ENCODE data around the gene DLL4. TPM values are rescaled to one million over a fixed set of nuclear protein-coding genes. Genes with fewer than 3 reads are reported as not detected.
A peak's percentile ranks its signal among the peaks of the same experiment; 100 is the strongest.

DLL4 gene
- total and polyA plus RNA-seq, 2 experiments from 2014 or later, result 2.3 TPM; not detected in 1

GRCh38 chr15:40955141-40955903 lies 26.2 kb downstream of the DLL4 start:
- H3K4me2 ChIP-seq, result peak overlapping the region; percentile 84
- 91% methylated on average over 20 of the region's 20 CpGs for WGBS (ENCODE audit: low lambda C conversion rate, missing lambda C conversion rate)
- no peaks in the 10 kb centered on the region for H3K9me2 ChIP-seq (replicated peaks; ENCODE audit: insufficient read depth)
- H3K27me3 ChIP-seq, result no peaks in the 10 kb centered on the region
- no peak overlapping the region for H3K27ac ChIP-seq
- H2AFZ ChIP-seq, result no peak overlapping the region
- peaks cover 10% of the 10 kb centered on the region for H3K4me1 ChIP-seq (ENCODE audit: insufficient read depth)
- no peak overlapping the region for H3K4me3 ChIP-seq
- H3K9me3 ChIP-seq (ENCODE audit: low read depth), result no peaks in the 10 kb centered on the region
- H3K36me3 ChIP-seq (replicated peaks; ENCODE audit: insufficient read depth, low read depth), result no peaks in the 10 kb centered on the region
- DNase-seq (ENCODE audit: low spot score), result no peak
- peaks cover 17% of the 10 kb centered on the region for H3K79me2 ChIP-seq
- no peak for TF ChIP-seq EZH2 (IDR thresholded peaks at IDR 0.05; ENCODE audit: borderline replicate concordance)
- TF ChIP-seq CTCF (IDR thresholded peaks at IDR 0.05; ENCODE audit: poor library complexity), result no peak
- TF ChIP-seq EZH2phosphoT487 (IDR thresholded peaks at IDR 0.05; ENCODE audit: low read depth, severe bottlenecking, unreplicated experiment), result no peak
- peaks cover 24% of the 10 kb centered on the region for H4K20me1 ChIP-seq (ENCODE audit: insufficient read depth, poor library complexity, severe bottlenecking)

- no peak overlapping the region for H2AFZ ChIP-seq
- H3K9me3 ChIP-seq (ENCODE audit: low read depth), result no peaks in the 10 kb centered on the region
- no peak for TF ChIP-seq EZH2phosphoT487 (IDR thresholded peaks at IDR 0.05; ENCODE audit: low read depth, severe bottlenecking, unreplicated experiment)
- no peak for TF ChIP-seq EZH2 (IDR thresholded peaks at IDR 0.05; ENCODE audit: borderline replicate concordance)
- TF ChIP-seq CTCF (IDR thresholded peaks at IDR 0.05; ENCODE audit: poor library complexity), result no peak
- H3K9me2 ChIP-seq (replicated peaks; ENCODE audit: insufficient read depth), result no peaks in the 10 kb centered on the region
- no peaks in the 10 kb centered on the region for H3K27me3 ChIP-seq
- H3K27ac ChIP-seq, result no peak overlapping the region
- WGBS (ENCODE audit: low lambda C conversion rate, missing lambda C conversion rate), result 74% methylated on average over 3 of the region's 3 CpGs
- DNase-seq (ENCODE audit: low spot score), result peak; percentile 16
- peak overlapping the region; percentile 84 for H3K4me2 ChIP-seq
- H3K4me1 ChIP-seq (ENCODE audit: insufficient read depth), result peaks cover 10% of the 10 kb centered on the region
- peaks cover 24% of the 10 kb centered on the region for H4K20me1 ChIP-seq (ENCODE audit: insufficient read depth, poor library complexity, severe bottlenecking)
- H3K36me3 ChIP-seq (replicated peaks; ENCODE audit: insufficient read depth, low read depth), result no peaks in the 10 kb centered on the region
- H3K79me2 ChIP-seq, result peaks cover 17% of the 10 kb centered on the region
- H3K4me3 ChIP-seq, result no peak overlapping the region
Observed at GRCh38 chr15:40955930-40956540, 26.9 kb downstream of the DLL4 start.

- DNase-seq (ENCODE audit: low spot score), result no peak
- no peak overlapping the region for H3K27ac ChIP-seq
- H4K20me1 ChIP-seq (ENCODE audit: insufficient read depth, poor library complexity, severe bottlenecking), result peaks cover 24% of the 10 kb centered on the region
- H3K79me2 ChIP-seq, result peaks cover 17% of the 10 kb centered on the region
- no peak overlapping the region for H2AFZ ChIP-seq
- TF ChIP-seq CTCF (IDR thresholded peaks at IDR 0.05; ENCODE audit: poor library complexity) (no peak), EZH2phosphoT487 (IDR thresholded peaks at IDR 0.05; ENCODE audit: low read depth, severe bottlenecking, unreplicated experiment) (no peak), EZH2 (IDR thresholded peaks at IDR 0.05; ENCODE audit: borderline replicate concordance) (no peak)
- no peaks in the 10 kb centered on the region for H3K9me2 ChIP-seq (replicated peaks; ENCODE audit: insufficient read depth)
- no peaks in the 10 kb centered on the region for H3K36me3 ChIP-seq (replicated peaks; ENCODE audit: insufficient read depth, low read depth)
- WGBS (ENCODE audit: low lambda C conversion rate, missing lambda C conversion rate), result 89% methylated on average over 3 of the region's 3 CpGs
- no peaks in the 10 kb centered on the region for H3K27me3 ChIP-seq
- H3K4me2 ChIP-seq, result no peak overlapping the region
- no peak overlapping the region for H3K4me3 ChIP-seq
- no peaks in the 10 kb centered on the region for H3K9me3 ChIP-seq (ENCODE audit: low read depth)
- H3K4me1 ChIP-seq (ENCODE audit: insufficient read depth), result peaks cover 10% of the 10 kb centered on the region
Observed at GRCh38 chr15:40956541-40956982, 27.4 kb downstream of the DLL4 start.
